K562 (cell line): Measurements from ENCODE around the gene OTC. TPM values are rescaled to one million over a fixed set of nuclear protein-coding genes. Genes with fewer than 3 reads are reported as not detected.

Experiments used
- ATF7 ChIP-seq: fragments of 450-650 bp; IDR thresholded peaks from 2 replicates; pipeline ENCODE4 v1.7.1; 2014; ENCODE audit warnings: mild to moderate bottlenecking, moderate library complexity
- NBN ChIP-seq: fragments of 450-650 bp; IDR thresholded peaks from 2 replicates; pipeline ENCODE4 v1.6.1; 2016; ENCODE audit warnings: low read depth, mild to moderate bottlenecking
- NFRKB ChIP-seq: fragments of 450-650 bp; IDR thresholded peaks from 2 replicates; pipeline ENCODE4 v1.6.1; 2016; ENCODE audit warnings: low read depth
- POLR2A ChIP-seq: fragments of 450-650 bp; conservative IDR thresholded peaks from 2 replicates; pipeline ENCODE4 v1.6.1; 2016
- ZBTB26 ChIP-seq: fragments of 450-650 bp; formaldehyde crosslinking; IDR thresholded peaks from 2 replicates; pipeline ENCODE4 v1.4.0; 2022; ENCODE audit warnings: missing genetic modification characterization
- ZNF407 ChIP-seq: fragments of 450-650 bp; IDR thresholded peaks from 2 replicates; pipeline ENCODE4 v1.6.1; 2016; ENCODE audit warnings: low read depth
- polyA plus RNA-seq, 8 experiments: library from polyadenylated mRNA; depleted of rRNA in 4 of 8; stranded (reverse) in 5 of 8; unstranded in 3 of 8; fragments of >200 nt; fragmentation: Nextera tagmentation in 2 of 8; fragmentation: Illumina TruSeq in 1 of 8; extraction: Ambion mirVana in 2 of 8; extraction: Trizol in 1 of 8; gene quantifications; 2 replicates each; pipeline versions ENCODE4 v1.2.1 to v1.2.3, GENCODE V29; 2011 to 2014; ENCODE audit warnings: inconsistent platforms in 1 of 8, missing spikeins in 1 of 8
- total RNA-seq, 7 experiments: library from RNA; depleted of rRNA in 6 of 7; stranded (reverse); fragments of >200 nt in 6 of 7; fragmentation: Illumina TruSeq in 2 of 7; extraction: Trizol in 2 of 7; gene quantifications; 2 replicates each; pipeline versions ENCODE4 v1.2.1 to v1.2.3, GENCODE V29; 2011 to 2021; ENCODE audit warnings: low replicate concordance in 1 of 7
- TF ChIP-seq, protein P1 (sequence below): sonication (generic); formaldehyde crosslinking; IDR thresholded peaks from 2 replicates; pipeline ENCODE4 v1.8.0; 2023; ENCODE audit warnings: missing genetic modification reagents, mild to moderate bottlenecking, borderline replicate concordance
- TF ChIP-seq, protein P2 (sequence below): fragments of 250-450 bp; sonication (Bioruptor Pico); IDR thresholded peaks from 2 replicates; pipeline ENCODE4 v1.4.0; 2020; ENCODE audit warnings: mild to moderate bottlenecking, moderate library complexity

OTC gene
- total and polyA plus RNA-seq, 9 of the 15 experiments (the other 6 are each of a cell fraction or from before 2014, with no cell fraction given): not detected

DNA sequence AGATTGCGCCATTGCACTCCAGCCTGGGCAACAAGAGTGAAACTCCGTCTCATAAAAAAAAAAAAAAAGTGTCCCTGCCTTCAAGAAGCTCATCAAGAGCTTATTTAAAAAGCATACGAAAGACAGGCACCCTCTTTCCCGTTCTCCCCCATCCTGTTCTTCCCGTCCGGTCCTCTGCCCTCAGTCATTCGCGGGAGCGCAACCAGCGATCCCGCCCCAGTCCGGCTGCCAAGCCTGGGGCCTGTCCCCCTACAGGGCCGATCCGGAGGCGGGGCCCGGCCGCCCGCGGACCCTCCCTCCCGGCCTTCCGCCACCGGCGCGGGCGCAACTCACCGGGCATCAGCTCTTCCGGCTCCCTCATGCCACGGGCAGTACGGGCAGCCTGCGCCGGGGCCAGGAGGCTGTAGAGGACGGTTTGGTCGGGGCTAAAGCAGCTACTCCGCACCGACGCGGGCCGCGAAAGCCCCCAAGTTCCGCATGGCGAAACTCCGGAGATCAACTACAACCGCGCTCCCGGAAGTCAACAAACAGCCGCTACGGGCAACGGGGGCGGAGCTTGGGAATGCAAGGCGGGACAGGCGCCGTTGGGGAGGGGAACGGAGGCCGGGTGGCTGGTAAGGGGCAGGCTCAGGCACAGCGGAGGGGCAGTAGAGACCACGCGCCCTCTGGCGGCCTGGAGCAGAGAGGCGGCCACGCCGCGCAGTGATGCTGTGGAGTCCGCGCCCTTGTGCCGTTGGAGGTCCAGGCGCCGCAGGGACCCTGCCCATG is 25.2 kb upstream of the OTC start, which contains the start of gene RPGR (continued):
- TF ChIP-seq, protein P1, sequence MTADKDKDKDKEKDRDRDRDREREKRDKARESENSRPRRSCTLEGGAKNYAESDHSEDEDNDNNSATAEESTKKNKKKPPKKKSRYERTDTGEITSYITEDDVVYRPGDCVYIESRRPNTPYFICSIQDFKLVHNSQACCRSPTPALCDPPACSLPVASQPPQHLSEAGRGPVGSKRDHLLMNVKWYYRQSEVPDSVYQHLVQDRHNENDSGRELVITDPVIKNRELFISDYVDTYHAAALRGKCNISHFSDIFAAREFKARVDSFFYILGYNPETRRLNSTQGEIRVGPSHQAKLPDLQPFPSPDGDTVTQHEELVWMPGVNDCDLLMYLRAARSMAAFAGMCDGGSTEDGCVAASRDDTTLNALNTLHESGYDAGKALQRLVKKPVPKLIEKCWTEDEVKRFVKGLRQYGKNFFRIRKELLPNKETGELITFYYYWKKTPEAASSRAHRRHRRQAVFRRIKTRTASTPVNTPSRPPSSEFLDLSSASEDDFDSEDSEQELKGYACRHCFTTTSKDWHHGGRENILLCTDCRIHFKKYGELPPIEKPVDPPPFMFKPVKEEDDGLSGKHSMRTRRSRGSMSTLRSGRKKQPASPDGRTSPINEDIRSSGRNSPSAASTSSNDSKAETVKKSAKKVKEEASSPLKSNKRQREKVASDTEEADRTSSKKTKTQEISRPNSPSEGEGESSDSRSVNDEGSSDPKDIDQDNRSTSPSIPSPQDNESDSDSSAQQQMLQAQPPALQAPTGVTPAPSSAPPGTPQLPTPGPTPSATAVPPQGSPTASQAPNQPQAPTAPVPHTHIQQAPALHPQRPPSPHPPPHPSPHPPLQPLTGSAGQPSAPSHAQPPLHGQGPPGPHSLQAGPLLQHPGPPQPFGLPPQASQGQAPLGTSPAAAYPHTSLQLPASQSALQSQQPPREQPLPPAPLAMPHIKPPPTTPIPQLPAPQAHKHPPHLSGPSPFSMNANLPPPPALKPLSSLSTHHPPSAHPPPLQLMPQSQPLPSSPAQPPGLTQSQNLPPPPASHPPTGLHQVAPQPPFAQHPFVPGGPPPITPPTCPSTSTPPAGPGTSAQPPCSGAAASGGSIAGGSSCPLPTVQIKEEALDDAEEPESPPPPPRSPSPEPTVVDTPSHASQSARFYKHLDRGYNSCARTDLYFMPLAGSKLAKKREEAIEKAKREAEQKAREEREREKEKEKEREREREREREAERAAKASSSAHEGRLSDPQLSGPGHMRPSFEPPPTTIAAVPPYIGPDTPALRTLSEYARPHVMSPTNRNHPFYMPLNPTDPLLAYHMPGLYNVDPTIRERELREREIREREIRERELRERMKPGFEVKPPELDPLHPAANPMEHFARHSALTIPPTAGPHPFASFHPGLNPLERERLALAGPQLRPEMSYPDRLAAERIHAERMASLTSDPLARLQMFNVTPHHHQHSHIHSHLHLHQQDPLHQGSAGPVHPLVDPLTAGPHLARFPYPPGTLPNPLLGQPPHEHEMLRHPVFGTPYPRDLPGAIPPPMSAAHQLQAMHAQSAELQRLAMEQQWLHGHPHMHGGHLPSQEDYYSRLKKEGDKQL (CRISPR knock-in tag): no peak
- TF ChIP-seq ATF7 (no peak; the same call in none of the 2 replicates), NBN (no peak), ZNF407 (peak; percentile 93), ZBTB26 (CRISPR knock-in tag) (no peak), POLR2A (peak; percentile 70), NFRKB (no peak)
- TF ChIP-seq, protein P2, sequence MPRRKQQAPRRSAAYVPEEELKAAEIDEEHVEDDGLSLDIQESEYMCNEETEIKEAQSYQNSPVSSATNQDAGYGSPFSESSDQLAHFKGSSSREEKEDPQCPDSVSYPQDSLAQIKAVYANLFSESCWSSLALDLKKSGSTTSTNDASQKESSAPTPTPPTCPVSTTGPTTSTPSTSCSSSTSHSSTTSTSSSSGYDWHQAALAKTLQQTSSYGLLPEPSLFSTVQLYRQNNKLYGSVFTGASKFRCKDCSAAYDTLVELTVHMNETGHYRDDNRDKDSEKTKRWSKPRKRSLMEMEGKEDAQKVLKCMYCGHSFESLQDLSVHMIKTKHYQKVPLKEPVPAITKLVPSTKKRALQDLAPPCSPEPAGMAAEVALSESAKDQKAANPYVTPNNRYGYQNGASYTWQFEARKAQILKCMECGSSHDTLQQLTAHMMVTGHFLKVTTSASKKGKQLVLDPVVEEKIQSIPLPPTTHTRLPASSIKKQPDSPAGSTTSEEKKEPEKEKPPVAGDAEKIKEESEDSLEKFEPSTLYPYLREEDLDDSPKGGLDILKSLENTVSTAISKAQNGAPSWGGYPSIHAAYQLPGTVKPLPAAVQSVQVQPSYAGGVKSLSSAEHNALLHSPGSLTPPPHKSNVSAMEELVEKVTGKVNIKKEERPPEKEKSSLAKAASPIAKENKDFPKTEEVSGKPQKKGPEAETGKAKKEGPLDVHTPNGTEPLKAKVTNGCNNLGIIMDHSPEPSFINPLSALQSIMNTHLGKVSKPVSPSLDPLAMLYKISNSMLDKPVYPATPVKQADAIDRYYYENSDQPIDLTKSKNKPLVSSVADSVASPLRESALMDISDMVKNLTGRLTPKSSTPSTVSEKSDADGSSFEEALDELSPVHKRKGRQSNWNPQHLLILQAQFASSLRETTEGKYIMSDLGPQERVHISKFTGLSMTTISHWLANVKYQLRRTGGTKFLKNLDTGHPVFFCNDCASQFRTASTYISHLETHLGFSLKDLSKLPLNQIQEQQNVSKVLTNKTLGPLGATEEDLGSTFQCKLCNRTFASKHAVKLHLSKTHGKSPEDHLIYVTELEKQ: no peak
